ENCODE data around the gene RNU11.

The RNU11 gene

GRCh38 chr1:28613175-28613574, 35.2 kb upstream of the RNU11 start:
- no peak overlapping the region for H3K4me3 ChIP-seq (replicated peaks in 1 of 2; ENCODE audit: low read depth in 2 of 2, low read length in 2 of 2)
- TF ChIP-seq CTCF (IDR thresholded peaks at IDR 0.05; ENCODE audit: low read depth, low read length) = no peak
- DNase-seq (ENCODE audit: low read depth in 2 of 2) = no peak

DNA sequence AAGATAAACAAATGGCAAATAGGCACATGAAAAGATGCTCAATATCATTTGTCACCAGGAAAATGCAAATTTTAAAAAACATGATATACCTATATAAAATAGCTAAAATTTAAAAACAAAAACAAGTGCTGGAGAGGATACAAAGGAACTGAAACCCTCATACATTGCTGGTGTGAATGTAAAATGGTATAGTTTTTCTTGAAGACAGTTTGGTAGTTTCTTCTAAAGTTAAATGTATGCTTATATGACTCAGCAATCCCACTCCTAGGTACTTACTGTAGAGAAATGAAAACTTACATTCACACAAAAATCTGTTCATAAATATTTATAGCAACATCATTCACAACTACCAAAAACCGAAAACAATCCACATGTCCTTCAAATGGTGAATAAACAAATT, 16.7 kb upstream of the RNU11 start:
- no peak overlapping the region for H3K4me3 ChIP-seq (replicated peaks in 1 of 2; ENCODE audit: low read depth in 2 of 2, low read length in 2 of 2)
- DNase-seq (ENCODE audit: low read depth in 2 of 2) = no peak
- TF ChIP-seq CTCF (IDR thresholded peaks at IDR 0.05; ENCODE audit: low read depth, low read length) = no peak

GRCh38 chr1:28632560-28632959, 15.8 kb upstream of the RNU11 start:
- H3K4me3 ChIP-seq (replicated peaks in 1 of 2; ENCODE audit: low read depth in 2 of 2, low read length in 2 of 2) = no peak overlapping the region
- DNase-seq (ENCODE audit: low read depth in 2 of 2) = no peak
- no peak for TF ChIP-seq CTCF (IDR thresholded peaks at IDR 0.05; ENCODE audit: low read depth, low read length)

GRCh38 chr1:28640766-28641165, 7.6 kb upstream of the RNU11 start:
- no peak overlapping the region for H3K4me3 ChIP-seq (replicated peaks in 1 of 2; ENCODE audit: low read depth in 2 of 2, low read length in 2 of 2)
- peak; percentile 37 for TF ChIP-seq CTCF (IDR thresholded peaks at IDR 0.05; ENCODE audit: low read depth, low read length)
- peak; percentile 15 to 24 for DNase-seq (ENCODE audit: low read depth in 2 of 2)

DNA sequence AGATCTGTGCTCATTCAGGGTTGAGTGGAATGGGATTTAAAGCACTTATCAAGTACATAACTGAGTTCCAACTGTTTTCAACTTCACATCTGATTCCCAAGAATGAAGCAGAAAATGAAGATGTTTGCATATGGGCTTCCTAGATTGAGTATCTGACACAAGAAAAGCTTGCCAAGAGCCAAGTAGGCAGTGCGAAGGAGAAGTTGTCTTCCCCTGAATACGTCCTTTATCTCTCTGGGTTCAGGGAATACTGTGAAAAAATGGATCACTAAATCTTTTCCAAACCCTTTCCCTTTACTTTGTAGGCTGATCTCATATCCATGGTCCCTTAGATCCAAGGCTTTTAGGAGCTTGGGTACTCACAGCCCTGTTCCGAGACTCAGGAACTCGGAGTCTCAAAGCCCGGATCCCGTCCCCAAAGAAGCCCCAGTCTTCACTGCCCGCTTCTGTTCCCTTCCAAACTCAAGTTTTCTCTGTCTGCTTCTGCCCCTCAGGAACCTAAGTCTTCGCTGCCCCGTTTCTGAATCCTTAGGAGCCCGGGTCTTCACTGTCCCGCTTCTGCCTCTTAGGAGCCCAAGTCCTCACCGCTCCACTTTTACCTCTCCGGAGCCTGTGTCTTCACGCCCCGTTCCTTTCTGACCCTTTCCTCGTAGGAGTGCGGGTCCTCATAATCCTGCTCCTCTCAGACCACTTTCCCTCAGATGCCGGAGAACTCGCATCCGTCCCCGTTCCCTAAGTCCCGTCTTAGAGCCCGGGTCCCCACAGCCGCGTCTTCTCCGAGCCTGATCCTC, 6.1 kb upstream of the RNU11 start:
- peak overlapping the region; percentile 73 to 85 for H3K4me3 ChIP-seq (replicated peaks in 1 of 2; ENCODE audit: low read depth in 2 of 2, low read length in 2 of 2)
- TF ChIP-seq CTCF (IDR thresholded peaks at IDR 0.05; ENCODE audit: low read depth, low read length) = no peak
- DNase-seq (ENCODE audit: low read depth in 2 of 2) = peak in 1 of 2 donors; percentile 40

GRCh38 chr1:28642847-28643635, 5.4 kb upstream of the RNU11 start, which contains the start of gene TAF12:
Gene TAF12, minus strand, starts transcription at chr1:28643067. Its CDS starts 20,986 bp downstream, at chr1:28622081.
- no peak for TF ChIP-seq CTCF (IDR thresholded peaks at IDR 0.05; ENCODE audit: low read depth, low read length)
- DNase-seq (ENCODE audit: low read depth in 2 of 2) = peak; percentile 95 to 97
- H3K4me3 ChIP-seq (replicated peaks in 1 of 2; ENCODE audit: low read depth in 2 of 2, low read length in 2 of 2) = peak within 1 kb of the TSS; percentile 73 to 85
